ENCODE data around the gene ZPBP.

DNA sequence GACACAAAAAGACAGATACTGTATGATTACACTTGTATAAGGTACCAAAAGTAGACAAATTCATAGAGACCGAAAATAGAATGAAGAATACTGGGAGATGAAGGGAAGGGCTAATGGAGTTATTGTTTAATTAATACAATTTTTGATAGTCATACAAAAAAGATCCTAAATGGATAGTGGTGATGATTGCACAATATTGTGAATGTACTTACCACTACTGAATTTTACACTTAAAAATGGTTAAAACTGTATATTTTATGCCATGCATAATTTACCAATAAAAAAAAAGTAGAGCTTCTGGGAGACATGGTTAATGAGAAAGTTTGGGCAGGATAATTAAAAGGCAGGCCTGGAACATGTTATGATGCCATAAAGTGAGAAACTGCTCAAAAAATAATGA lies 119.0 kb downstream of the ZPBP start:
- TF ChIP-seq GATA3 (IDR thresholded peaks at IDR 0.05; ENCODE audit: low read depth, low read length) (no peak), GATA2 (IDR thresholded peaks at IDR 0.05; ENCODE audit: low read depth, low read length) (no peak)
